LNCAP (cell line): ENCODE data around the gene STPG3.

Experiments used
- TF ChIP-seq, protein P1 (sequence below): fragments of 450-650 bp; IDR thresholded peaks from 2 replicates; pipeline ENCODE4 v1.5.1; 2017; ENCODE audit warnings: mild to moderate bottlenecking

STPG3 gene

DNA sequence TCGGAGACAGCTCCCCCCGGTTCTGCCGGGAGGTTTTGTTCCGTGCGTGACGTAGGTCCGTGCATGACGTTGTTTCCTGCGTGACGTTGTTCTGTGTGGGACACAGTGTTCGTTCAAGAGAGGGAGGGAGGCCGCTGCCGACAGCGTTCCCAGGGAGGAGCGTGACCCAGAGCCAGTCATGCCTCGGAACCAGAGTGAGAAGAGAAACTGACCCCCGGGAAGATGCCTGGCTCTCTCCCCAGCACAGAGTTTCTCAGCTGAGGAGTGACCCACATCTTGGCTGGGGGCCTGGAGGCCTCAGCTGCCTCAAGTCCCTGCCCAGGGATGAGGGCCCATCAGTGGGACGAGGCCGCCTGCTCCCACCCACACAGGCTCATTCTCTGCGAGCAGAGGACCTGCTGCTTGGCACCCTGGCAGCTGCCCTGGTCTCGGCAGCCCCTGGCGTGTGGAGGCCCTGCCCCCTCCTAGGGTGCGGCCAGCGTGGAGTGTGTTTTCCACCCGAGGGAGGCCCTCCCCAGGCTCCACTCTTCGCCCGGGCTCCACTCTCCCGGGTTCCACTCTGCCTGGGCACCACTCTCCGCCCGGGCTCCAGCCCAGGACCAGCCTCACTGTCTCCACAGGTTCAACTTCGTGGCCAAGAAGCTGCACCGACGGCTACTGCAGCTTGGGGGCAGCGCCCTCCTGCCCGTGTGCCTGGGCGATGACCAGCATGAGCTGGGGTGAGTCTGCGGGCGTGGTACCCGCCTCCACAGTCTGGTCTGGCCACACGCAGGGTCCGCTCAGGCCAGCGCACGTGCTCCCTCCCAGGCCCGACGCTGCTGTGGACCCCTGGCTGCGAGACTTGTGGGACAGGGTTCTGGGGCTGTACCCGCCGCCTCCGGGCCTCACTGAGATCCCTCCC is 37.7 kb upstream of the STPG3 start:
- TF ChIP-seq, protein P1, sequence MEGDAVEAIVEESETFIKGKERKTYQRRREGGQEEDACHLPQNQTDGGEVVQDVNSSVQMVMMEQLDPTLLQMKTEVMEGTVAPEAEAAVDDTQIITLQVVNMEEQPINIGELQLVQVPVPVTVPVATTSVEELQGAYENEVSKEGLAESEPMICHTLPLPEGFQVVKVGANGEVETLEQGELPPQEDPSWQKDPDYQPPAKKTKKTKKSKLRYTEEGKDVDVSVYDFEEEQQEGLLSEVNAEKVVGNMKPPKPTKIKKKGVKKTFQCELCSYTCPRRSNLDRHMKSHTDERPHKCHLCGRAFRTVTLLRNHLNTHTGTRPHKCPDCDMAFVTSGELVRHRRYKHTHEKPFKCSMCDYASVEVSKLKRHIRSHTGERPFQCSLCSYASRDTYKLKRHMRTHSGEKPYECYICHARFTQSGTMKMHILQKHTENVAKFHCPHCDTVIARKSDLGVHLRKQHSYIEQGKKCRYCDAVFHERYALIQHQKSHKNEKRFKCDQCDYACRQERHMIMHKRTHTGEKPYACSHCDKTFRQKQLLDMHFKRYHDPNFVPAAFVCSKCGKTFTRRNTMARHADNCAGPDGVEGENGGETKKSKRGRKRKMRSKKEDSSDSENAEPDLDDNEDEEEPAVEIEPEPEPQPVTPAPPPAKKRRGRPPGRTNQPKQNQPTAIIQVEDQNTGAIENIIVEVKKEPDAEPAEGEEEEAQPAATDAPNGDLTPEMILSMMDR: no peak

DNA sequence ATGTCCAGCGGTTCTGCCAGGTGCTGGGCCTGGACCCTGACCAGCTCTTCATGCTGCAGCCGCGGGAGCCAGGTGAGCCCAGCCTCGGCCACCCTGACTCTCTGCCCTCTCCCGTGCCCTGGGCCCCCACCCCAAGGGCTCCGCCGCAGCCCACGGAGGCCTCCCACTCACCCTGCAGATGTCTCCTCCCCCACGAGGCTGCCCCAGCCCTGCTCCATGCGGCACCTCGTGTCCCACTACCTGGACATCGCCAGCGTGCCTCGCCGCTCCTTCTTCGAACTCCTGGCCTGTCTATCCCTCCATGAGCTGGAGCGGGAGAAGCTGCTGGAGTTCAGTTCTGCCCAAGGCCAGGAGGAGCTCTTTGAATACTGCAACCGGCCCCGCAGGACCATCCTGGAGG is 36.5 kb upstream of the STPG3 start:
- TF ChIP-seq, protein P1: no peak

DNA sequence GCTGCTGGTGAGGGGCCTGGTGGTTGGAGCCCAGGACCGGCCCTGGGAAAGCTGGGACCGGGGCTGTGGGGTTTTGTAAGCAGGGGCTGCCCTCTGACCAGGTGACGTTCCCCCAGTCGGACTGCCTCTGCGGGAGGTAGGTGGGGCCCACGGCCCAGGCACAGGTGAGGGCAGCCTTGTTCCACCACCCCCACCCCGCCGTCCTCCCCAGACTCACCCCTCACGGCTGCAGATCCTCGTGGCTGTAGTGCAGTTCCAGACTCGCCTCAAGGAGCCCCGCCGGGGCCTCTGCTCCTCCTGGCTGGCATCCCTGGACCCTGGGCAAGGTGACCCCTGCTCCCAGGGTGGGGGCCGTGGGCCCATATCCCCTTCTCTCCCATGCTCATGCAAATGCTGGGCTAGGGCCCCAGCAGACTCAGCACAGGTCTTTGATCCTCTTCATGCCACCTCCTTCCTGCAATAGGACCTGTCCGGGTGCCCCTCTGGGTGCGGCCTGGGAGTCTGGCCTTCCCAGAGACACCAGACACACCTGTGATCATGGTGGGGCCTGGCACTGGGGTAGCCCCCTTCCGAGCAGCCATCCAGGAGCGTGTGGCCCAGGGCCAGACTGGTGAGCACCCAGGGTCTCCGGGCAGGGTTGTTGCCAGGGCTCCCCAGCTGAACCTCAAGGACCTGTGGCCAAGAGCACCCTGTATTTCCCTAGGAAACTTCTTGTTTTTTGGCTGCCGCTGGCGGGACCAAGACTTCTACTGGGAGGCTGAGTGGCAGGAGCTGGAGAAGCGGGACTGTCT is 35.7 kb upstream of the STPG3 start:
- TF ChIP-seq, protein P1: no peak

DNA sequence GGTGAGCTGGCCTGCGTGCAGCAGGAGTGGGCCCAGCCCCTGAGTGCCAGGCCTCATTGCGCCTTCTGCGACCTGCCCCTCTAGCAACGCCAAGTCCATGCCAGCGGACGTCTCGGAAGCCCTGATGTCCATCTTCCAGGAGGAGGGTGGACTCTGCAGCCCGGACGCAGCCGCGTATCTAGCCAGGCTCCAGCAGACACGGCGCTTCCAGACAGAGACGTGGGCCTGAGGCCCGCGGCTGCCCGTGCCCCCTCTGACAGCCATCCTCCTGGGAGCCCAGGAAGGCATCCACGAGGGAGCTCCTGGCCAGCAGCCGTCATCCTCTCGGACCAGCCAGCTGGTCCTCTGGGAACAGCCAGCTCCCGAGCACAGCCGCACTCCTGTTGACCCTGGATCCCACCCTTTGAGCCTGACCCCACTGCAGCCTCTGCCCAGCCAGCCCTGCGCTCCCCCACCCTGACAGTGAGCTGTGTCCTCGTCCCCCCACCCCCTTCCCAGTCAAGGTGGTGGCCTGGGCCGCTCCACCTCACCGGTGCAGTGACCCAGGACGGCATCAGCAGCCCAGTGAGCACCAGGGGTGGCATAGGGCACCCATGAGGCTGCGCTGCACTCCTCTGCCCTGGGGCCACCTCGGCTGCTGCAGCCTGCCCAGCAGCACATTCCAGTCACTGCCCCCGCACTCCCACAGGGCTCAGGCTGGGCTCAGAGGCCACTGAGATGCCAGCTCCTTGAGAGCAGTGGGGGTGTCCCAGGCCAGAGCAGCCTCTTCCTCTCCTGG is 34.7 kb upstream of the STPG3 start:
- TF ChIP-seq, protein P1: no peak

DNA sequence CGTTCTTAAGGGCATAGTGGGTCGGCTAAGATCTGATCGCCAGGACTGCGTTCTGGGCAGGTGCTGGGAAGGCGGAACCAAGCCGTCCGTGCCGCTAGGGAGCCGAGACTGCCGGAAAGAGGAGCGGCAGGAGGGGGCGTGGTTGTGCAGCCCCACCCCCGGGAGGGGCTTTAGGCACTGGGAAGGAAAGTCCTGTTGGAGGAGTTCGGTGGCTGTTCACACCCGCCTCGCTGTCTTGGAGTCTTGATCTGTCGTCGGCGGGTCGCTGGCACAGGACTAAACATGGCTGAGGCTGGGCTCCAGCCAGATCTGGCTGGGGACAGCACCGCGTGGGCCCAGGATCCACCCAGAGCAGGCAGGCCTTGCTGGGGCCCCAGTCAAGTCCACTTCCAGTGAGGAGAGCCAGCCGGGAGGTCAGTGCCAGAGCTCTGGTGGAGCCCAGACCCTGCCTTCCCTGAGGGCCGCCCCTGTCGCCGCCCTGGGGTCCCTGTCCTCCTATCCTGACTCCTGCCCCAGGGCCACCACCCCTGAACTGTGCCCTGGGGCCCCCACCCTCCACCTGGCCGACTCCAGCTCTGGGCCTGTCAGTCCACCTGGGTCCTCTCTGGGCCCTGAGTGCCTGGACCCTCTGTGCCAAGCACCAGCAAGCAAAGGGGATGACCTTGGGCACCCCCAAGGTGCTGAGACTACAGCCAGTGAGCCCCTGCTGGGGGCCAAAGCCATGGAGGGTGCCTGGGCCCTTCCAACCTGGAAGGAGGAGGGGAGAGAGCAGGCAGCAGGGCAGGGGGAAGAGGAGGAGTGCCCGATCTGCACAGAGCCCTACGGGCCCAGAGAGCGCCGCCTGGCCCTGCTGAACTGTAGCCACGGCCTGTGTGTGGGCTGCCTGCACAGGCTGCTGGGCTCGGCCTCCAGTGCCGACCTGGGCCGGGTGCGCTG is 33.5 kb upstream of the STPG3 start:
- TF ChIP-seq, protein P1: no peak

DNA sequence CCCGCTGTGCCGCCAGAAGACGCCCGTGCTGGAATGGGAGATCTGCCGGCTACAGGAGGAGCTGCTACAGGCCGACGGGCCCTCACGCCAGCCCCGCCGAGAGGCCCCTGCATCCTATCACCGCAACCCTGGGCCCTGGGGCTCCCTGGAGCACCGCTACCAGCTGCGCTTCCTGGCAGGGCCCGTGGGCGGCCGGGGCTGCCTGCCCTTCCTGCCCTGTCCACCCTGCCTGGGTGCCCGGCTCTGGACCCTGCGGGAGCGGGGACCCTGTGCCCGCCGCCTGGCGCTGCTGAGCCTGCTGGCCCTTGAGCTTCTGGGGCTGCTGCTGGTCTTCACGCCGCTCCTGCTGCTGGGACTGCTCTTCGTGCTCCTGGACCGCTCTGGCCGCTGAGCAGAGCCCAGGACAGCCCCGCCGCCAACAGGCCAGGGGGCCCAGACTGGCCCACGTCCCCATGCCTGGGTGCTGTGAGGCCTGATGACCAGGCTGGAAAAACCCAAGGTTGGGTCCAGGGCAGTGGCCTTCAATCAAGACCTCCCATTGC is 32.8 kb upstream of the STPG3 start:
- TF ChIP-seq, protein P1: no peak
